ENCODE data around the gene DIRAS1.

DNA sequence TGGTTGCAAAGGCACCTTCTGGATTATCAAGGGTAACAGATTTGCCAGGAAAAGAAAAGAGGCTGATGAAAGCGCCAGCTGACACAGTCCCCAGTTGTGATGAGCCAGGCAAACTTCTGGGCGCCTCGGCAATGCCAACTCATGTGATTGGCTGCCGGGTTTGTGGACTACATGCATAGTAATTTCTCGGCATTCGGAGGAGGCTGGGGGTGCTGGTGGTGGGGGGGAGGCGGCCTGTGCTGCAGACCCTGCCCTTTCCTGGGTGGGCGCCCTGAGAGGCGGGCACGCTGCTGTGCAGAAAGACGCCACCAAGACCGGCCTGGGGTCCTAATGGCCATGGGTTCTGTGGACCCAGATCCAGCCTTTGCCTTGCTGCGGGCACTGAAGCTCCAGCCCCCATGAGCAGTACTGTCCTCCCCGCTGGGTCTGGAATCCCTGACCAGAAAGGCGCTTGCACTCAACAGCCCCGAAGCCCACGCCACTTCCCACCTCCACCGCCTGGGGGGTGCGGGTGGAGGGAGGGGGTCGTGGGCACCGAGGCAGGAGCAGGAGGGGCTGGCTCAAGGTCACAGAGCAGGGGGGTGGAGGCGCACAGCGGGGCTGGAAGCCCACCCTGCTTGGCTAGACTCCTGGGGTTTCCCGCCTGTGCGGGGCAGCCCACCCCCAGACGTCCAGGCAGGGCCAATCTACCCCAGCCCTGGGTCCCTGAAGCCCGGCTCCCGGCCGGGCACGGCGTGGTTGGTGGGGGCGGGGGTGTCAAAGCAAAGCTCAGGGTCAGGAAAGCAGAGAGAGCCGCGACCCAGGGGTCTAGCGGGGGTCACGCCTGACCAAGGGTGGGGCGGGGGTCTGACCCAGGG lies 1.0 kb downstream of the DIRAS1 start:
- TF ChIP-seq POLR2A (IDR thresholded peaks at IDR 0.05) (no peak), CTCF (IDR thresholded peaks at IDR 0.05) (peak in 2 of 3 experiments; percentile 8 to 12)

Measured in testis (tissue), 2 donors.